Measurements from ENCODE around the gene KDM4B. TPM values are rescaled to one million over a fixed set of nuclear protein-coding genes. Genes with fewer than 3 reads are reported as not detected.

Gene KDM4B
- total RNA-seq, 2 donors from 2014 or later: 49.1 to 54.0 TPM

- DNase-seq (ENCODE audit: low spot score): no peak
- no peaks in the 10 kb centered on the region for H3K9me3 ChIP-seq
- no peak overlapping the region for H3K27ac ChIP-seq
- no peak for ATAC-seq (ENCODE audit: insufficient number of reproducible peaks, low FRiP score, low read depth)
- peaks cover 27% of the 10 kb centered on the region for H3K36me3 ChIP-seq
- no peaks in the 10 kb centered on the region for H3K27me3 ChIP-seq (replicated peaks; ENCODE audit: insufficient read depth)
- peaks cover 7 to 11% of the 10 kb centered on the region in 2 donors for H3K4me1 ChIP-seq (ENCODE audit: control insufficient read depth in 1 of 2, low read depth in 2 of 2)
- H3K4me3 ChIP-seq: no peak overlapping the region
- TF ChIP-seq CTCF (IDR thresholded peaks at IDR 0.05): no peak
Observed at GRCh38 chr19:5086230-5086629, 117.3 kb downstream of the KDM4B start.

- no peak for ATAC-seq (ENCODE audit: insufficient number of reproducible peaks, low FRiP score, low read depth)
- TF ChIP-seq CTCF (IDR thresholded peaks at IDR 0.05): no peak
- Histone ChIP-seq H3K4me3 (no peak overlapping the region), H3K36me3 (peaks cover 27% of the 10 kb centered on the region), H3K9me3 (no peaks in the 10 kb centered on the region), H3K4me1 (ENCODE audit: control insufficient read depth in 1 of 2, low read depth in 2 of 2) (peaks cover 9 to 18% of the 10 kb centered on the region in 2 donors), H3K27ac (no peak overlapping the region), H3K27me3 (replicated peaks; ENCODE audit: insufficient read depth) (no peaks in the 10 kb centered on the region)
- no peak for DNase-seq (ENCODE audit: low spot score)
Observed at GRCh38 chr19:5086725-5087439, 118.0 kb downstream of the KDM4B start.

GRCh38 chr19:5089283-5089682 lies 120.4 kb downstream of the KDM4B start:
- no peak for TF ChIP-seq CTCF (IDR thresholded peaks at IDR 0.05)
- no peak for ATAC-seq (ENCODE audit: insufficient number of reproducible peaks, low FRiP score, low read depth)
- Histone ChIP-seq H3K9me3 (no peaks in the 10 kb centered on the region), H3K27ac (no peak overlapping the region), H3K4me3 (no peak overlapping the region), H3K36me3 (peaks cover 16% of the 10 kb centered on the region), H3K27me3 (replicated peaks; ENCODE audit: insufficient read depth) (no peaks in the 10 kb centered on the region), H3K4me1 (ENCODE audit: control insufficient read depth in 1 of 2, low read depth in 2 of 2) (peaks cover 9 to 20% of the 10 kb centered on the region in 2 donors)
- DNase-seq (ENCODE audit: low spot score): no peak

GRCh38 chr19:5090465-5091017 lies 121.6 kb downstream of the KDM4B start:
- Histone ChIP-seq H3K4me3 (peak overlapping the region; percentile 41), H3K27ac (peak overlapping the region; percentile 47 to 51), H3K4me1 (ENCODE audit: control insufficient read depth in 1 of 2, low read depth in 2 of 2) (peaks cover 9 to 20% of the 10 kb centered on the region in 2 donors), H3K9me3 (no peaks in the 10 kb centered on the region), H3K27me3 (replicated peaks; ENCODE audit: insufficient read depth) (no peaks in the 10 kb centered on the region), H3K36me3 (peaks cover 16% of the 10 kb centered on the region)
- DNase-seq (ENCODE audit: low spot score) (no peak), ATAC-seq (ENCODE audit: insufficient number of reproducible peaks, low FRiP score, low read depth) (no peak)
- TF ChIP-seq CTCF (IDR thresholded peaks at IDR 0.05): no peak

GRCh38 chr19:5091018-5091683 lies 122.2 kb downstream of the KDM4B start:
- DNase-seq (ENCODE audit: low spot score): no peak
- TF ChIP-seq CTCF (IDR thresholded peaks at IDR 0.05): no peak
- Histone ChIP-seq H3K9me3 (no peaks in the 10 kb centered on the region), H3K4me3 (peak overlapping the region; percentile 41), H3K27ac (peak overlapping the region; percentile 47 to 51), H3K27me3 (replicated peaks; ENCODE audit: insufficient read depth) (no peaks in the 10 kb centered on the region), H3K4me1 (ENCODE audit: control insufficient read depth in 1 of 2, low read depth in 2 of 2) (peaks cover 9 to 20% of the 10 kb centered on the region in 2 donors), H3K36me3 (peaks cover 16% of the 10 kb centered on the region)
- ATAC-seq (ENCODE audit: insufficient number of reproducible peaks, low FRiP score, low read depth): no peak

Measured in thoracic aorta (tissue), 2 donors.